Measurements from ENCODE around the gene ABL1.

GRCh38 chr9:130866474-130866965, 31.5 kb downstream of the ABL1 start:
- TF ChIP-seq, protein P1, sequence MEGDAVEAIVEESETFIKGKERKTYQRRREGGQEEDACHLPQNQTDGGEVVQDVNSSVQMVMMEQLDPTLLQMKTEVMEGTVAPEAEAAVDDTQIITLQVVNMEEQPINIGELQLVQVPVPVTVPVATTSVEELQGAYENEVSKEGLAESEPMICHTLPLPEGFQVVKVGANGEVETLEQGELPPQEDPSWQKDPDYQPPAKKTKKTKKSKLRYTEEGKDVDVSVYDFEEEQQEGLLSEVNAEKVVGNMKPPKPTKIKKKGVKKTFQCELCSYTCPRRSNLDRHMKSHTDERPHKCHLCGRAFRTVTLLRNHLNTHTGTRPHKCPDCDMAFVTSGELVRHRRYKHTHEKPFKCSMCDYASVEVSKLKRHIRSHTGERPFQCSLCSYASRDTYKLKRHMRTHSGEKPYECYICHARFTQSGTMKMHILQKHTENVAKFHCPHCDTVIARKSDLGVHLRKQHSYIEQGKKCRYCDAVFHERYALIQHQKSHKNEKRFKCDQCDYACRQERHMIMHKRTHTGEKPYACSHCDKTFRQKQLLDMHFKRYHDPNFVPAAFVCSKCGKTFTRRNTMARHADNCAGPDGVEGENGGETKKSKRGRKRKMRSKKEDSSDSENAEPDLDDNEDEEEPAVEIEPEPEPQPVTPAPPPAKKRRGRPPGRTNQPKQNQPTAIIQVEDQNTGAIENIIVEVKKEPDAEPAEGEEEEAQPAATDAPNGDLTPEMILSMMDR (IDR thresholded peaks at IDR 0.05) = peak in 3 of 4 experiments; percentile 79 to 87 (median 86)
- TF ChIP-seq POLR2AphosphoS5 (IDR thresholded peaks at IDR 0.05) (peak in 2 of 4 donors; percentile 11 to 21), EP300 (IDR thresholded peaks at IDR 0.05) (no peak), POLR2A (IDR thresholded peaks at IDR 0.05) (no peak)

Data from sigmoid colon (tissue), 4 donors.